ENCODE data around the gene STIL.
"Not testable (repeated sequence)": the region's sequence is repeated elsewhere in the genome, so short reads cannot be mapped to it uniquely, and the experiment has no call there.

Gene STIL

GRCh38 chr1:47317841-47318240 lies 3.9 kb upstream of the STIL start:
- no peak for DNase-seq

- DNase-seq: no peak
Observed at GRCh38 chr1:47309427-47309826, 4.5 kb downstream of the STIL start.

DNA sequence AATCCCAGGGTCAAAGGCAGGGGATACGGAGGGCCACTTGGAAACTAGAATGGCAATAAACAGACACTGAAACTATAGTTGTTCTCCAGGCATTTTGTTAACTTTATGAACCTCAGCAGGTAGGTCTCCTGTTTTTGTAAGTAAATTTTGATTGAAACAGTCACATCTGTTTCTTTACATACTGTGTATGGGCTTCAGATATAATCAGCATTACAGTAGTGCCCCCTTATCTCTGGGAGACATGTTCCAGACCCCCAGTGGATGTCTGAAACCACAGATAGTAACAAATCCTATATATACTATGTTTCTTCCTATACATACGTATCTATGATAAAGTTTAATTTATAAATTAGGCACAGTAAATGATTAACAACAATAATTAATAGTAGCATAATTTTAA lies 11.5 kb downstream of the STIL start:
- DNase-seq: no peak

DNA sequence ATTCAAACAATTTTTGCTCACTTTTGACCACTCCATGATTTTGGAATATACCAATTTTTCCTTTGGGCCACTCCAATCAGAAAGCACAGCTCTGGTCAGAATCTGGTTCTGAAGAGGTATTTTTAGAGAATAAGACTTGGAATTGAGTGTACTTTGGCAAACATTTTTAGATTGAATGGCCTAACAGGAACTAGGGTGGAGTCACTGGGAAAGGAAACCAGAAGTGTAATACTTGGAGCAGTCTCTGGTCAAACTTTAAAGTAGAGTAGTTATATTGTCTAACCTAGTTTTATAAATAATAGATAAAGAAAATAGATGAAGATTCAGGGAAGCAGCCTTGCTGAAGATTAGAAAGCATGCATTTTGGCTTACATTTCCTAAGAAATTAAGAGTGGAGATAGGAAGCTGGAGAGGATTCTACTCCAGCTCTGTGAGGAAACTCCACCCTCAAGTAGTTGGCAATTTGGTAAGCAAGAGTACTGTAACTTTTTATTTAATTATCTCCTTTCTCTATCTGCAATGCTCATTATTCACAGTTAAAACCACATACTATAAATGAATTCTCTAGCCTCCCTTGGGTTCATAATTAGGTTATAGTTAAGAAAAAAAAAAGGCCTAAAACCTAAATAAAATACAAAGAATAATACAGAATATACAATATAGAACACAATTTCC lies 15.8 kb downstream of the STIL start:
- no peak for DNase-seq

DNA sequence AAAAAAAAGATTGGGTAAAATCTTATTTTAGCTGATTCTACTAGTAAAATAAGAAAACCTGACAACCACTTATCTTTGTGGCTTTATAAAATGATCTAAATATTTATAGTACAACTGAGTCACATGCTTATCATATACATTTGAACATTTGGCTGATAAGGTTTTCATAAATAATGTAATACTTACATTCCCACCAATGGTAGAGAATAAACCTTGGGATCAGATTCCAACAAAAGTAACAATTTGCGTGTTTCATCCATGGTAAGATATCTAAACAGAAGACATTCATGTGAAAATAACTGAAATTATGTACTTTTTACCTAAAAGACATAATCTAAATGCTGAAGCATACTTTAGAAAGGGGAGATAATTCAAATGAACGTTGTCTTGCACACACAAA lies 18.4 kb downstream of the STIL start:
- no peak for DNase-seq

DNA sequence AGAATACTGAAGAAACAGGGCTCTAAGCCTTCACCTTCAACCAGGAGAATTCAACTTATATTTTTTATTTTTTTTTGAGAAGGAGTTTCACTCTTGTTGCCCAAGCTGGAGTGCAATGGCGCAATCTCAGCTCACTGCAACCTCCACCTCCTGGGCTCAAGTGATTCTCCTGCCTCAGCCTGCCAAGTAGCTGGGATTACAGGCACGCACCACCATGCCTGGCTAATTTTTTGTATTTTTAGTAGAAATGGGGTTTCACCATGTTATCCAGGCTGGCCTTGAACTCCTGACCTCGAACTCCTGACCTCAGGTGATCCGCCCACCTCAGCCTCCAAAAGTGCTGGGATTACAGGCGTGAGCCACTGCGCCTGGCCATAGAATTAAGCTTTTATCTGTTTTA lies 19.1 kb downstream of the STIL start:
- DNase-seq: not testable (repeated sequence)

- not testable (repeated sequence) for DNase-seq
Observed at GRCh38 chr1:47288116-47288515, 25.8 kb downstream of the STIL start.

DNA sequence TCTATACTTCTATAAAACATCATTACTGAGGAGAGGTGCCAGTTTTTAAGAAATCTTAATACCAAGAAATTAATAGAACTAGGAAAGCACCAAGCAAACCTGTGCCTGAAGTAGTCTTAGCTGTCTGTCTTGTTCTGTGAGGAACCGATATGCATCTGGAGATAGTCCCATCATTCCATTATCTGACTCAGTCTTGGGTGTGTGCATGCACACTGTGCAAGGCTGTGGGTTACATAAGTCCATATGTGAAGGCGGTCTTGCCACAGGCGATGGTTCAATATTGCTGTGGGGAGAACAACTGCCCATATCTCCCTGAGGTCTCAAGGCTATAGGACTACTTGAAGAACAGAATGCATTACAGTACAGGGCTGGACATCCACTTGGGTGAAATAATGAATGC lies 33.8 kb downstream of the STIL start:
- no peak for DNase-seq

DNA sequence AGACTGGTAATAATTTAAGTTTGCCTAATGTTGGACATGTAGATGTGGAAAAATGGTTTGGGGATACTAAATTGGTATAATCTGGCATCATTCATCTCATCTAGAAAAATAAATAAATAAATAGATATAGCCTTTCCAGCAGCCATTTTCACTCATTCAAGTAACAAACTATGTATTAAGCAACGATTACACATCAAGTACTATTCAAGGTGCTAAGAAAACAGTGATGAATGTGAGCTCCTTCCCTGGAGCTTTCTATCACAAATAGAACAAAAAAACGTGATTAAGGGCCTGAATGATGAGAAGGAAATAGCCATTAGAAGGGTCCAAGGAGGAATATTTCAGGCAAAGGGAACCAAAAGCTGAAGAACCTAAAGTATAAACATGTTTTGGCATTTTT lies 37.1 kb downstream of the STIL start:
- DNase-seq: no peak

DNA sequence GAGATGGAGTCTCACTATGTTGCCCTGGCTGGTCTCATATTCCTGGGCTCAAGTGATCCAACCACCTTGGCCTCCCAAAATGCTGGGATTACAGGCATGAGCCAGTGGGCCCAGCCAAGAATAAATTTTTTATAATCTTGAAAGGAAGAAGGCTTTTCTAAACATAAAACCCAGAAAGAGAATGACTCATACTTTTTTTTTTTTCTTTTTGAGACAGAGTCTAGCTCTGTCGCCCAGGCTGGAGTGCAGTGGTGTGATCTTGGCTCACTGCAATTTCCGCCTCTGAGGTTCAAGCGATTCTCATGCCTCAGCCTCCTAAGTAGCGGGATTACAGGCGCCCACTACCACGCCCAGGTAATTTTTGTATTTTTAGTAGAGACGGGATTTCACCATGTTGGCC lies 38.1 kb downstream of the STIL start:
- DNase-seq: not testable (repeated sequence)

- not testable (repeated sequence) for DNase-seq
Observed at GRCh38 chr1:47265529-47265928, 48.4 kb downstream of the STIL start.

DNA sequence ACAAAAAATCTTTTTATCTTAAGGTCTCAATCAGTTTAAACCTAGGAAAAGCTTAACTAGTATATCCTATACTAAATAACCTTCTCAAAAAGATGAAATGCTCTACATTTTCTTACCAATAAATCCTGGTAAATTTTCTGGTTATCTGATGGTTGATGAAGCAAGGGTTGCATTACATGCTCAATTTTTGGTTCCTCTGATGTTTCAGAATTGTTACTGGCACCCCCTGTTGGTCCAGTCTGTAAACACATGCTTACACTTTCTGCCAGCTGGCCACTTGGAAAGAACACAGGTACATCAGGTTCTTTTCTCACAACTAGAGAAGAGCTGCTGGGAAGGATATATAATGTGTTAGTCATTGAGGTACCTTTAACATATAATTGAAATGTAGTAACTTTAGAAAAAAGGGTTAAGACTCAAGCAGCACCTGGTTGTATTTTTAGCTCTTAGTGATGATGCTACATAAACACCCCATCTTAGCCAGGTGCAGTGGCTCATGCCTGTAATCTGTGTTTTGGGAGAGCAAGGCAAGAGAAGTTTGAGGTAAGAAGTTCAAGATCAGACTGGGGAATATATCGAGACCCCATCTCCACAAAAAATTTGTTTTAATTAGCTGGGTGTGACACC lies 51.0 kb downstream of the STIL start:
- DNase-seq: peak; percentile 25

- no peak for DNase-seq
Observed at GRCh38 chr1:47257224-47257623, 56.7 kb downstream of the STIL start.

- DNase-seq: no peak
Observed at GRCh38 chr1:47252795-47253194, 61.2 kb downstream of the STIL start.

- no peak for DNase-seq
Observed at GRCh38 chr1:47252369-47252768, 61.6 kb downstream of the STIL start.

GRCh38 chr1:47249755-47250154 lies 64.2 kb downstream of the STIL start:
- no peak for DNase-seq

- no peak for DNase-seq
Observed at GRCh38 chr1:47244339-47244862, 69.5 kb downstream of the STIL start.

DNA sequence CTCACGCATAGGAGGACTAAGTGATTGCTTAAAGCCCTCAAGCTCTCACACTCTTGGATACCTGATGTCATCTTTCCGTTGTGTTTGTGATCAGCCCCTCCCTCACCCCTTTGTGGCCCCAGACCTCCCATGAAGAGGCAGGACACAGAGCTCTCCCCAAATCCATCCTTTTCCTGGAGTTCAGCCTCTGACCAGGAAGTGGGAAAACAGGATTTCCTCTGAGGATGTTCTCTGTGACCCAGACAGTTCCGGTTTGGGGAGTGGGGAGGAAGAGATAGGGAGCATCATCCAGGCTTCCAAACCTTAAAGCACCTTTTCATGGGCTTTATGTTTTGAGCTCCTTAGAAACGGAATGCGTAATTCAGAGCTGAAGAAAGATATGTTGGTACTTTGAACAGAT lies 70.0 kb downstream of the STIL start:
- no peak for DNase-seq

GRCh38 chr1:47241114-47242113 lies 72.5 kb downstream of the STIL start:
- no peak for DNase-seq

DNA sequence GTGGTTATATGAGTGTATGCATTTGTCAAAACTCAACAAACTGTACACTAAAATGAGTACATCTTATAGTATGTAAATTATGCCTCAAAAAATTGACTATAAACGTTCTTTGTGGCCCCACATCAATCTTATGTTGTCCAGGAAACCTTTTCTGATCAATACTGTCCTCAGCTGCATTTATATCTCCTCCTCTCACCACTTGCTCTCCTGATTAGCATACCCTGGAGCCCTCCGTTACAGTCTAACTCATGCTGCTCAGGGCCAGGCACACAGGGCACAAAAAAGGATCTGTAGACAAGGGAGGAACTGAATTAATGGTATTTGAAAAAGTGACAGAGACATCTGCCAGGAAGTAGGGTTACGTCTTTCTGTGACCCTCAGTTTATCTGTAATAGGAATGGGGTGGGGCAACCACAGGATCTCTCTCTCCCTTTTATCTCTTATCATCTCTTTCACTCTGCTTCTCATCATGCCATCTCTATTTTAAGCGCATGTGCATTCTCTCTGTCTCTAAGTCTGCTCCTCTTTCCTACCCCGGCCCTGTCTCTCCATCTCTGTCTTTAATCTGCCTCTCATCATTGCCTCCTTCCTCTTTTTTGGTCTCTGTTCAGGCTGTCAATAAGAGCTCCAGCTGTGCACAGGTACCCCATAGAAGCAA lies 74.9 kb downstream of the STIL start:
- no peak for DNase-seq

GRCh38 chr1:47235806-47236205 lies 78.1 kb downstream of the STIL start:
- no peak for DNase-seq

DNA sequence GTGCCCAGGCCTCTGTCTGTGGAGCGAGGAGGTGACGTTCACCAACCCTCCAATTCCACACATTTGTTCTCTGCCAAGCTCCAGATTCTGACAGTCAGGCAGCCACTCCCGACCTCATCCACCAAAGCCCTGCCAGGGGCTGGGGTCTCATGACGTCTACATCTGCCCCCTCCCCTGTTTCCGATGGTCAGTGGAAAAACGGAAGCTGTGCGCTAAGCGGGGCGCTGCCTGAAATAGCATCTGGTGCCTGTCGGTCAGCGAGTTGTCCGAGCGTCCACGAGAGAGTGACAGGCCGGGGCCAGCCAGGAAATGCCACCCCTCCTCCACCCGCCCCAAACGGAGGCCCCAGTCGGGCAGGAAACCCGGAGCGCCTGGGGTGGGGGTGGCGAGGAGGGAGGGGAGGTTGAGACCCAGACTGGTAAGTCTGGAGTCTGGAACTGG lies 78.7 kb downstream of the STIL start:
- peak; percentile 48 for DNase-seq

DNA sequence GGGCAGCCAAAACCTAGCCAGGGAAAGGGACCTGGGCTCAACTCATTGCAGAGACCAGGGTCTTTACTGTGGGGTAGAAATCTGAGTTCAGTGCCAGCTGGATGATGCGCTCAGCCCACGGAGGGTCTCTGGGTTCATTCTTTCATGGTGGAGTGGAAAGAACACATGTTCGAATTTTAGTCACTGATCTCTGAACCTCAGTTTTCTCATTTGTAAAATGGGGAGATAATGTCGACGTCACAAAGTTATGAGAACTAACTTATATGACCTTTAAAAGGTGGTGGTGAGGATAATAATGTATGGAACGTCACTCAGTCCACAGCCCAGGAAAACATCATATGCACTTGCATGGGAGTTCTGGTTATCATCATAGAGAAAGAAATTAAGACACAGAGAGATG lies 80.8 kb downstream of the STIL start:
- no peak for DNase-seq
